Memory B cell (primary cell): ENCODE results near the gene PLXND1.
A peak's percentile ranks its signal among the peaks of the same experiment; 100 is the strongest.

Source experiments
- ATAC-seq: fragments of 150-1000 bp; cut with Tn5 transposase; 2 replicates; pipeline ENCODE4 v1.10.0; 2021; ENCODE audit warnings: low read depth, mild to moderate bottlenecking, moderate library complexity
- DNase-seq, 2 donors: peaks; one replicate each; pipeline ENCODE4 v3.0.0; 2022; ENCODE audit warnings: low spot score in 2 of 2
- H3K27ac Mint-ChIP-seq: one replicate; pipeline ENCODE4 v1.8.0; 2022; ENCODE audit warnings: mild to moderate bottlenecking, moderate library complexity, mixed read lengths
- H3K27me3 Mint-ChIP-seq: one replicate; pipeline ENCODE4 v1.8.0; 2022; ENCODE audit warnings: mixed read lengths
- H3K36me3 Mint-ChIP-seq: one replicate; pipeline ENCODE4 v1.8.0; 2022; ENCODE audit warnings: mild to moderate bottlenecking, mixed read lengths
- H3K4me1 Mint-ChIP-seq: one replicate; pipeline ENCODE4 v1.8.0; 2022; ENCODE audit warnings: mixed read lengths
- H3K4me3 Mint-ChIP-seq: one replicate; pipeline ENCODE4 v1.8.0; 2022; ENCODE audit warnings: mild to moderate bottlenecking, moderate library complexity, mixed read lengths
- H3K9me3 Mint-ChIP-seq: one replicate; pipeline ENCODE4 v1.8.0; 2022; ENCODE audit warnings: mixed read lengths

The PLXND1 gene

GRCh38 chr3:129633751-129634481 is 27.4 kb upstream of the PLXND1 start:
- DNase-seq: no peak
- H3K4me3 Mint-ChIP-seq: no peak overlapping the region
- peaks cover 6% of the 10 kb centered on the region for H3K9me3 Mint-ChIP-seq
- ATAC-seq: no peak
- H3K27me3 Mint-ChIP-seq: peaks cover 12% of the 10 kb centered on the region
- H3K27ac Mint-ChIP-seq: no peak overlapping the region
- H3K36me3 Mint-ChIP-seq: peaks cover 4% of the 10 kb centered on the region
- no peaks in the 10 kb centered on the region for H3K4me1 Mint-ChIP-seq

GRCh38 chr3:129632977-129633376 is 26.5 kb upstream of the PLXND1 start:
- Mint-ChIP-seq H3K9me3 (peaks cover 6% of the 10 kb centered on the region), H3K36me3 (peaks cover 4% of the 10 kb centered on the region), H3K4me3 (no peak overlapping the region), H3K4me1 (peaks cover 2% of the 10 kb centered on the region), H3K27me3 (peaks cover 9% of the 10 kb centered on the region), H3K27ac (no peak overlapping the region)
- DNase-seq (no peak), ATAC-seq (no peak)

- Mint-ChIP-seq H3K4me3 (no peak overlapping the region), H3K9me3 (peaks cover 6% of the 10 kb centered on the region), H3K27ac (no peak overlapping the region), H3K4me1 (peaks cover 6% of the 10 kb centered on the region), H3K36me3 (peaks cover 4% of the 10 kb centered on the region), H3K27me3 (peaks cover 9% of the 10 kb centered on the region)
- ATAC-seq (no peak), DNase-seq (no peak)
Measured at GRCh38 chr3:129632556-129632955, 26.1 kb upstream of the PLXND1 start.

- Mint-ChIP-seq H3K27me3 (peaks cover 8% of the 10 kb centered on the region), H3K4me3 (no peak overlapping the region), H3K4me1 (peaks cover 10% of the 10 kb centered on the region), H3K36me3 (peaks cover 4% of the 10 kb centered on the region), H3K9me3 (peaks cover 6% of the 10 kb centered on the region), H3K27ac (no peak overlapping the region)
- ATAC-seq: no peak
- no peak for DNase-seq
Measured at GRCh38 chr3:129632056-129632455, 25.6 kb upstream of the PLXND1 start.

GRCh38 chr3:129629011-129629410 is 22.5 kb upstream of the PLXND1 start:
- H3K27me3 Mint-ChIP-seq: no peaks in the 10 kb centered on the region
- no peaks in the 10 kb centered on the region for H3K36me3 Mint-ChIP-seq
- H3K4me3 Mint-ChIP-seq: no peak overlapping the region
- H3K9me3 Mint-ChIP-seq: no peaks in the 10 kb centered on the region
- ATAC-seq (no peak), DNase-seq (no peak)
- H3K27ac Mint-ChIP-seq: no peak overlapping the region
- H3K4me1 Mint-ChIP-seq: peaks cover 13% of the 10 kb centered on the region

GRCh38 chr3:129628169-129628522 is 21.7 kb upstream of the PLXND1 start:
- H3K4me1 Mint-ChIP-seq: peaks cover 13% of the 10 kb centered on the region
- H3K4me3 Mint-ChIP-seq: peak overlapping the region; percentile 94
- ATAC-seq (no peak), DNase-seq (no peak)
- H3K27ac Mint-ChIP-seq: peak overlapping the region; percentile 39
- H3K27me3 Mint-ChIP-seq: no peaks in the 10 kb centered on the region
- no peaks in the 10 kb centered on the region for H3K9me3 Mint-ChIP-seq
- no peaks in the 10 kb centered on the region for H3K36me3 Mint-ChIP-seq

- no peaks in the 10 kb centered on the region for H3K9me3 Mint-ChIP-seq
- H3K27ac Mint-ChIP-seq: peak overlapping the region; percentile 39
- no peaks in the 10 kb centered on the region for H3K36me3 Mint-ChIP-seq
- ATAC-seq (peak; percentile 74), DNase-seq (peak; percentile 54 to 58)
- H3K27me3 Mint-ChIP-seq: no peaks in the 10 kb centered on the region
- H3K4me3 Mint-ChIP-seq: peak overlapping the region; percentile 94
- H3K4me1 Mint-ChIP-seq: peaks cover 13% of the 10 kb centered on the region
Measured at GRCh38 chr3:129627350-129628168, 21.1 kb upstream of the PLXND1 start.

GRCh38 chr3:129626744-129627349 is 20.4 kb upstream of the PLXND1 start:
- peaks cover 13% of the 10 kb centered on the region for H3K4me1 Mint-ChIP-seq
- no peak overlapping the region for H3K27ac Mint-ChIP-seq
- H3K4me3 Mint-ChIP-seq: peak overlapping the region; percentile 94
- no peaks in the 10 kb centered on the region for H3K36me3 Mint-ChIP-seq
- peak; percentile 79 for ATAC-seq
- H3K9me3 Mint-ChIP-seq: no peaks in the 10 kb centered on the region
- H3K27me3 Mint-ChIP-seq: no peaks in the 10 kb centered on the region
- DNase-seq: peak; percentile 45 to 53

- Mint-ChIP-seq H3K4me3 (peak overlapping the region; percentile 56), H3K36me3 (no peaks in the 10 kb centered on the region), H3K27me3 (no peaks in the 10 kb centered on the region), H3K9me3 (no peaks in the 10 kb centered on the region), H3K27ac (no peak overlapping the region), H3K4me1 (peaks cover 16% of the 10 kb centered on the region)
- ATAC-seq (no peak), DNase-seq (no peak)
Measured at GRCh38 chr3:129625072-129625874, 18.8 kb upstream of the PLXND1 start.

- peaks cover 16% of the 10 kb centered on the region for H3K4me1 Mint-ChIP-seq
- no peaks in the 10 kb centered on the region for H3K27me3 Mint-ChIP-seq
- no peak overlapping the region for H3K27ac Mint-ChIP-seq
- H3K4me3 Mint-ChIP-seq: no peak overlapping the region
- no peaks in the 10 kb centered on the region for H3K9me3 Mint-ChIP-seq
- no peak for DNase-seq
- no peak for ATAC-seq
- H3K36me3 Mint-ChIP-seq: no peaks in the 10 kb centered on the region
Measured at GRCh38 chr3:129624347-129625071, 18.0 kb upstream of the PLXND1 start.

- ATAC-seq (no peak), DNase-seq (no peak)
- H3K4me1 Mint-ChIP-seq: peaks cover 20% of the 10 kb centered on the region
Measured at GRCh38 chr3:129623447-129624118, 17.1 kb upstream of the PLXND1 start.

GRCh38 chr3:129622933-129623332 is 16.5 kb upstream of the PLXND1 start:
- Mint-ChIP-seq H3K4me1 (peaks cover 21% of the 10 kb centered on the region), H3K4me3 (no peak overlapping the region), H3K36me3 (no peaks in the 10 kb centered on the region), H3K27ac (no peak overlapping the region), H3K27me3 (peaks cover 4% of the 10 kb centered on the region), H3K9me3 (no peaks in the 10 kb centered on the region)
- ATAC-seq (no peak), DNase-seq (no peak)

More at GRCh38 chr3:129623447-129624118, 17.1 kb upstream of the PLXND1 start:
- no peaks in the 10 kb centered on the region for H3K36me3 Mint-ChIP-seq
- H3K4me3 Mint-ChIP-seq: no peak overlapping the region
- H3K27me3 Mint-ChIP-seq: peaks cover 2% of the 10 kb centered on the region
- no peaks in the 10 kb centered on the region for H3K9me3 Mint-ChIP-seq
- H3K27ac Mint-ChIP-seq: no peak overlapping the region
